HEK293T (cell line): ENCODE data around the gene MARK2.

Source experiments
- CTCF ChIA-PET: fragments of 350-600 bp; formaldehyde crosslinking; extraction: SDS; loops from one replicate; lab custom pipeline; 2021; ENCODE audit warnings: antibody characterized with exemption, inconsistent platforms; lab: Yijun Ruan, JAX
- POLR2A ChIA-PET: fragments of 350-600 bp; formaldehyde crosslinking; extraction: SDS; loops from one replicate; lab custom pipeline; 2020; ENCODE audit warnings: antibody characterized with exemption, inconsistent platforms; lab: Yijun Ruan, JAX
- DNase-seq: peaks from one replicate; pipeline ENCODE4 v3.0.0; 2012; ENCODE audit warnings: mixed read lengths; ENCODE audit errors: extremely low spot score
- ARNT ChIP-seq: fragments of 450-650 bp; IDR thresholded peaks from 2 replicates; pipeline ENCODE4 v1.6.1; 2017; ENCODE audit warnings: mild to moderate bottlenecking
- BHLHE40 ChIP-seq: fragments of 450-650 bp; IDR thresholded peaks from 2 replicates; pipeline ENCODE4 v1.6.1; 2016; ENCODE audit warnings: mild to moderate bottlenecking, moderate library complexity, borderline replicate concordance
- CTBP1 ChIP-seq: fragments of 450-650 bp; IDR thresholded peaks from 2 replicates; pipeline ENCODE4 v1.6.1; 2016; ENCODE audit warnings: borderline replicate concordance
- ELF4 ChIP-seq: fragments of 450-650 bp; IDR thresholded peaks from 2 replicates; pipeline ENCODE4 v1.6.1; 2017; ENCODE audit warnings: antibody characterized with exemption
- FOXA1 ChIP-seq: fragments of 450-650 bp; IDR thresholded peaks from 2 replicates; pipeline ENCODE4 v1.6.1; 2016; ENCODE audit warnings: mild to moderate bottlenecking
- FOXK2 ChIP-seq: fragments of 450-650 bp; IDR thresholded peaks from 2 replicates; pipeline ENCODE4 v1.6.1; 2016; ENCODE audit warnings: mild to moderate bottlenecking
- FOXM1 ChIP-seq: fragments of 450-650 bp; IDR thresholded peaks from 2 replicates; pipeline ENCODE4 v1.6.1; 2017; ENCODE audit warnings: mild to moderate bottlenecking, borderline replicate concordance
- HDGF ChIP-seq: fragments of 450-650 bp; IDR thresholded peaks from 2 replicates; pipeline ENCODE4 v1.6.1; 2017; ENCODE audit warnings: antibody characterized with exemption, borderline replicate concordance
- L3MBTL2 ChIP-seq: fragments of 450-650 bp; conservative IDR thresholded peaks from 2 replicates; pipeline ENCODE4 v1.6.1; 2016; ENCODE audit warnings: mild to moderate bottlenecking
- LEF1 ChIP-seq: fragments of 450-650 bp; IDR thresholded peaks from 2 replicates; pipeline ENCODE4 v1.6.1; 2017; ENCODE audit warnings: mild to moderate bottlenecking, borderline replicate concordance
- NFRKB ChIP-seq: fragments of 450-650 bp; IDR thresholded peaks from 2 replicates; pipeline ENCODE4 v1.6.1; 2016; ENCODE audit warnings: mild to moderate bottlenecking, moderate library complexity
- PKNOX1 ChIP-seq: fragments of 450-650 bp; IDR thresholded peaks from 2 replicates; pipeline ENCODE4 v1.6.1; 2016
- SP1 ChIP-seq: fragments of 450-650 bp; IDR thresholded peaks from 2 replicates; pipeline ENCODE4 v1.6.1; 2017
- SUZ12 ChIP-seq: fragments of 450-650 bp; IDR thresholded peaks from 2 replicates; pipeline ENCODE4 v1.6.1; 2016; ENCODE audit warnings: mild to moderate bottlenecking
- TARDBP ChIP-seq: fragments of 450-650 bp; IDR thresholded peaks from 2 replicates; pipeline ENCODE4 v1.6.1; 2016
- ZNF384 ChIP-seq: fragments of 450-650 bp; IDR thresholded peaks from 2 replicates; pipeline ENCODE4 v1.6.1; 2016

Gene MARK2

GRCh38 chr11:63887386-63887999 lies 48.6 kb downstream of the MARK2 start:
- TF ChIP-seq PKNOX1: no peak
- TF ChIP-seq FOXA1: no peak
- no peak for TF ChIP-seq SP1
- no peak for TF ChIP-seq ZNF384
- TF ChIP-seq FOXM1: no peak
- TF ChIP-seq ELF4: no peak
- TF ChIP-seq LEF1: no peak
- no peak for TF ChIP-seq BHLHE40
- no peak for TF ChIP-seq L3MBTL2
- TF ChIP-seq NFRKB: no peak
- no peak for TF ChIP-seq TARDBP
- TF ChIP-seq FOXK2: no peak
- no peak for TF ChIP-seq SUZ12
- no peak for TF ChIP-seq HDGF
- no peak for TF ChIP-seq ARNT
- TF ChIP-seq CTBP1: no peak
- POLR2A ChIA-PET: interaction anchor here (0.7 kb wide), 1 partner anchor 49 kb away, joined by 3 read pairs; the partner anchor contains the start of gene MARK2
- DNase-seq: no peak
- CTCF ChIA-PET: no interaction called here

GRCh38 chr11:63888170-63889086 lies 49.5 kb downstream of the MARK2 start:
- POLR2A ChIA-PET: no interaction called here
- DNase-seq: no peak
- CTCF ChIA-PET: no interaction called here
- TF ChIP-seq SUZ12 (no peak), PKNOX1 (no peak), CTBP1 (no peak), ELF4 (no peak), FOXA1 (no peak), SP1 (no peak), ARNT (no peak), NFRKB (no peak), FOXK2 (no peak), FOXM1 (no peak), LEF1 (no peak), HDGF (no peak), TARDBP (no peak)

GRCh38 chr11:63889344-63889743 lies 50.4 kb downstream of the MARK2 start:
- ChIA-PET CTCF (no interaction called here), POLR2A (no interaction called here)
- DNase-seq: no peak
- no peak for TF ChIP-seq NFRKB
- TF ChIP-seq LEF1: no peak
- TF ChIP-seq FOXM1: no peak
- no peak for TF ChIP-seq TARDBP
- TF ChIP-seq HDGF: no peak
- TF ChIP-seq BHLHE40: no peak
- TF ChIP-seq FOXA1: no peak
- no peak for TF ChIP-seq SUZ12
- TF ChIP-seq SP1: no peak
- TF ChIP-seq CTBP1: no peak
- no peak for TF ChIP-seq ARNT
- TF ChIP-seq ELF4: no peak
- TF ChIP-seq L3MBTL2: no peak

GRCh38 chr11:63890368-63890767 lies 51.5 kb downstream of the MARK2 start:
- ChIA-PET CTCF (interaction anchor here (0.6 kb wide), 1 partner anchor 67 kb away, joined by 3 read pairs; no protein-coding TSS in a partner anchor), POLR2A (interaction anchor here (0.7 kb wide), 1 partner anchor 84 kb away, joined by 4 read pairs; the partner anchor contains the start of gene COX8A)
- no peak for DNase-seq
- TF ChIP-seq SP1 (no peak), ELF4 (no peak), HDGF (no peak), FOXM1 (no peak), ARNT (no peak), PKNOX1 (no peak), LEF1 (no peak), CTBP1 (no peak), FOXK2 (no peak), FOXA1 (no peak), NFRKB (no peak), BHLHE40 (no peak), SUZ12 (no peak), TARDBP (no peak), L3MBTL2 (no peak), ZNF384 (no peak)

- POLR2A ChIA-PET: no interaction called here
- CTCF ChIA-PET: no interaction called here
- no peak for DNase-seq
- TF ChIP-seq FOXK2 (no peak), LEF1 (no peak), PKNOX1 (no peak), HDGF (no peak), ZNF384 (no peak), FOXA1 (no peak), SUZ12 (no peak), NFRKB (no peak), SP1 (no peak), BHLHE40 (no peak), ARNT (no peak), CTBP1 (no peak), FOXM1 (no peak), ELF4 (no peak), L3MBTL2 (no peak), TARDBP (no peak)
Observed at GRCh38 chr11:63892228-63892627, 53.3 kb downstream of the MARK2 start.
